Placental pericyte (primary cell): ENCODE results near the gene BEST3. TPM values are rescaled to one million over a fixed set of nuclear protein-coding genes. Genes with fewer than 3 reads are reported as not detected.

ENCODE experiments used
- total RNA-seq: library from RNA; depleted of rRNA; stranded (reverse); fragments of >200 nt; gene quantifications from 2 replicates; pipeline ENCODE4 v1.2.3, GENCODE V29; 2012

Gene BEST3
- 0.22 and 0.43 TPM in 2 replicates for total RNA-seq

DNA sequence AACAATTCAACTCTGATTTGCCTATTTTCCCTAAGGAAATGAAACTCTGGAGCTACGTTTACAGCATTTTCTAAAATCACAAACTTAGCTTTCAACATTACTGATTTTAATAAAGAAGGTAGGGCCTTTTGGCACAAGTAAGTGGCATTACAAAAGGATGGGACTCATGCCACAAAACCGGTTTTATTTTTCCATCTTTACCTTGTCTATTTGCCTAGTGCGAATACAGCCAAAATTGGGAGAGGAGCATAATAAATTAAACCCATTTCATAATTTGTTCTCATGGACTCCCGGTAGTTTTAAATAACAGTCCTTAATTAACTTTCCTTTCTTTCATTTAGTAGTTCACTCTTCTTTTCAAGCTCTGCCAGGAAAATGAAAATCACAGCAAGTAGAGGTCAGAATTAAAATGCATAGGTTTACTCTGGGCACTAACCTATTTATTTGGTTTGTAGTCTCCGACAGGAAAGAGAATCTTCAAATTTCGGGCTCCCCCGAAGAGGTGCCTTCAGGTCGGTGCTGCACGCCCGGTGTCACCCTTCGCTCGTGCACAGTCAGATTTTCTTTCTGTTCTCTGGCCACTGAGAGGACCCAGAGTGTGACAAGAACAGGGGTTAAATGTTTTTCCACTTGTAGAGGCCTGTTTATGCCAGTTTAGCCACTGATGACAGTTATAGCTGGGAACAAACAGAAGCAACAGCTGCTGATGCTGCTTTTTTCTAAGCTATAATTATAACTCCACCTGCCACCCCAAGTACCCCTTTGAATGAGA is at the start of gene BEST3:
TSS of gene BEST3 (minus strand) at position 535 of the 772 bp plus-strand sequence. CDS start 1,505 bp downstream, outside the sequence.

DNA sequence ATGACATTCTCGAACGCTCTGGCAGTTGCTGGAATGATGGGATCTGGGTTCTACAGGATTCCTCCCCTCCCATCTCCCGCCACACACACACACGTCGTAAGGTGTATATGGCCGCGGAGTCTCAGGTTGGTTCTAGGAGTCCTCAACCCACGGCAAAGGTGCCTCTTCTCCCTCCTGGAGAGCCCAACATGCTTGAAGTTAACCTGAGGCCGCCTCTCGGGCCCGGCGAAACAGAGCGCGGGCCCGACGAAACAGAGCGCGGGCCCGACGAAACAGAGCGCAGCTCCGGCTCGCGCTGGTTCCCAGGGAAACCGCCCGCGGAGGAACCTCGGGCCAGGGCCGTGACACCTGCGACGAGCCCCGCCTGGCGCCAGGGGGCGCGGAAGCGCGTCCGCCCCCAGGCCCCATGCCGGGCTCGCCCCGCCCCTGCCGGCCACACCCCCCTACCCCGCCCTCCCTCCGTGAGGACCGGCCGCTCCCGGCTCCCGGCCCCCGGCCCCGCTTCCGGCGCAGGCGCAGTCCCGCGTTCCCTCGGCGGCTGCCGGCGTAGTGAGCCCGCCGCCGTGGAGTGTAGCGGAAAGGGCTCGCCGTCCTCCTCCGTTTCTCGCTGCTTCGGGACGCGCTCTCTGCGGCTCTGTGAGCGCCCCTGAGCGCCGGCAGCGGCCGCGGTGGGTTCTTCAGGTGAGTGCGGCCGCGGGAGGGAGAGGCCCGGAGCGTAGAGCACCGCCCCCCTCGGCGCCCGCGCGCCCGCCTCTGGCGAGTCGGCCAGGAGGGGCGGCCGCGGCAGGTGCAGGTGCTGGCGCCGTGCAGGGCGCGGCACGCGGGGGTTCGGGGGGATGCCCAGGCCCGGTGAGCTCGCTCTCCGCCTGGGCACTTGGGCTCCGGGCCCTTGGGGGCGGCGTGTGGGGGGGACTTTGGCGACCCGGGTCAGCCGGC is 39.5 kb upstream of the BEST3 start, which contains the start of gene RAB3IP:
TSS of gene RAB3IP (plus strand) at position 510 of the 936 bp plus-strand sequence. CDS start 16,549 bp downstream, outside the sequence.

GRCh38 chr12:69610729-69611128 is 88.4 kb downstream of the BEST3 start, which contains the start of gene LRRC10:
LRRC10 (minus strand) TSS chr12:69610907; CDS start chr12:69610838, 69 bp downstream.

Other genes starting within 250 kb of the BEST3 start
- gene FRS2, start 228.9 kb downstream of the BEST3 start, total RNA-seq = 37.0 and 47.1 TPM in 2 replicates
- 209 and 390 TPM in 2 replicates for gene CCT2, start 113.8 kb downstream of the BEST3 start, total RNA-seq
- not detected in 2 replicates for gene LRRC10, start 88.4 kb downstream of the BEST3 start, total RNA-seq
- gene RAB3IP, start 39.6 kb upstream of the BEST3 start, total RNA-seq = 13.9 and 16.0 TPM in 2 replicates
- gene MYRFL, start 125.9 kb upstream of the BEST3 start, total RNA-seq = not detected in 2 replicates